ENCODE results near the gene ZFYVE28. TPM values are rescaled to one million over a fixed set of nuclear protein-coding genes. Genes with fewer than 3 reads are reported as not detected.

The ZFYVE28 gene
- total RNA-seq (2021; fragmentation: NEBNext Ultra II Directional; extraction: Animal tissue kit (Norgen Biotek cat#: 25700)): 3.9 and 4.9 TPM in 2 replicates
- polyA plus RNA-seq (2011; rRNA removed): 1.7 and 3.1 TPM in 2 replicates
- polyA plus RNA-seq (2011; cell fraction: cytosol; rRNA removed): 2.3 TPM
- polyA plus RNA-seq (2011; cell fraction: nucleus; rRNA removed): 9.8 TPM
- polyA plus RNA-seq (2012, experiment 1 of 2): 1.5 to 2.1 TPM (median 1.9 TPM) in 4 replicates
- 2.0 TPM for polyA plus RNA-seq (2012, experiment 2 of 2)
- 3.7 TPM for polyA plus RNA-seq (2013, experiment 1 of 2)
- polyA plus RNA-seq (2013, experiment 2 of 2): 3.2 TPM
- polyA minus RNA-seq (2011; rRNA and poly(A)+ RNA removed): 1.7 and 2.4 TPM in 2 replicates
- 2.5 TPM for polyA minus RNA-seq (2011; cell fraction: cytosol; rRNA and poly(A)+ RNA removed)
- 5.8 TPM for polyA minus RNA-seq (2011; cell fraction: nucleus; rRNA and poly(A)+ RNA removed)
- long read RNA-seq, experiment 1, partial matches to known transcripts: 0 of 1 reads
- long read RNA-seq, experiment 1, other reads (novel, unspliced or antisense): 1 of 1 reads
- long read RNA-seq, experiment 2: 0 reads

DNA sequence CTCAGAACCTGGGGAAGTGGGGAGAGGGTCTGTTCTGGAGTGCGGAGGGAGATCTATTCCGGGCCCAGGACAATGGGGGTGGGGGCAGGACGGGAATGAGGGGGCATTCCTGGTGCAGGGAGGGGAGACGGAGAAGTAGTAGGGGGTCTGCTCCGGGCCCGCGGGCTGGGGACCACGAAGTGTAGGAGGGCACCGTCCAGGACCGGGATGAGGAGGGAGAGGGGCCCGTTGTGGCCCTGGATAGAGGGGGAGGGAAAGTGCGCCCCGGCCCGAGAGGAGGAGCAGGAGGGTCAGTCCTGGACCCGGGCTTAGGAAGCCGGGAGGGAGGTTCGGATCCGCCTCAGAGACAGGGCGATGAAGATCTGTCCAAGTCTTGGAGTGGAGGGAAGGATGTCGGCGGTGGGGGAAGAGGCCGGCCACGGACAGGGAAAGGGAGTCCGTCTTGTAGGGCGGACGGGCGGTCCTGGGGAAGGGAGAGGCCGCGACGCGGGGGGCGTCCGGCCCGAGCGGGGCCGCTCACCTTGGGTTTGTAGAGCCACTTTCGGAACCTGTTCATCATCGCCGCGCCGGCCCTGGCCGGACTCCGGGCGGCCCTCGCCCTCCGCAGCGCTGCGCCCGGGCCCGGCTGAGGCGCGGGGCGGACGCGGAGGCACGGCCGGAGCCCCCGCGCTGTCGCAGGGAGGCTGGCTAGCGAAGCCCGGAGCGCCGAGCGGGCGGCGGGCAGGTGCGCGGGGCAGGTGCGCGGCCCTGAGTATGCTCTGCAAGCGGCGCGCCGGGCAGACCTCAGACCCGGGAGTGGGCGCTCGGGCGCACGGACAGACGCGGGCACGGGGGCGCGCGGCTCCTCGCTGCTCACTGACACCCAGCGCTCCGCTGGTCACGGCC lies at the start of gene ZFYVE28:
Gene ZFYVE28, minus strand, starts transcription at position 881 of the 885 bp plus-strand sequence. Its CDS starts 322 bp downstream, at position 559.
- H2BK12ac ChIP-seq (ENCODE audit: low read depth, low read length): no peak within 1 kb of the TSS; the same call in 1 of the 2 replicates
- no peak within 1 kb of the TSS for H3K56ac ChIP-seq (replicated peaks; ENCODE audit: insufficient read length, low read depth, low read length)
- H2AFZ ChIP-seq (ENCODE audit: low read length): no peak within 1 kb of the TSS
- peak within 1 kb of the TSS; percentile 80 to 96 for H3K4me2 ChIP-seq (ENCODE audit: insufficient read depth in 1 of 2, low read depth in 2 of 2, low read length in 2 of 2)
- H2BK5ac ChIP-seq (ENCODE audit: low read depth, low read length): no peak within 1 kb of the TSS
- H3K9me3 ChIP-seq (ENCODE audit: insufficient read depth in 2 of 2, low read depth in 1 of 2, low read length in 1 of 2): no peaks in the 10 kb centered on the region
- H3K27me3 ChIP-seq (replicated peaks in 1 of 4; ENCODE audit: control insufficient read depth in 3 of 4, extremely low read depth in 1 of 4, insufficient read depth in 3 of 4, low read length in 3 of 4): peaks cover 36 to 69% (median 60%) of the 10 kb centered on the region in 4 experiments
- H3K27ac ChIP-seq (ENCODE audit: low read depth, low read length): no peak within 1 kb of the TSS
- DNase-seq (ENCODE audit: low read depth in 1 of 2, low spot score in 2 of 2): peak in 1 of 2 experiments; percentile 79
- H4K5ac ChIP-seq (ENCODE audit: insufficient read length, low read depth, low read length): no peak within 1 kb of the TSS
- H3K23me2 ChIP-seq (ENCODE audit: low read depth, low read length): peaks cover 19% of the 10 kb centered on the region; the same call in 1 of the 2 replicates
- no peak within 1 kb of the TSS for H3K23ac ChIP-seq (ENCODE audit: insufficient read length)
- no peak within 1 kb of the TSS for H2AK5ac ChIP-seq (ENCODE audit: low read depth, low read length)
- POLR2A ChIA-PET (ENCODE audit: partially characterized antibody): interaction anchor here (0.9 to 1.6 kb wide), 2 partner anchors 9 to 51 kb away, joined by 3 to 5 read pairs; partner anchors contain the start of gene RNF4
- no peaks in the 10 kb centered on the region for H3K79me2 ChIP-seq (ENCODE audit: control insufficient read depth in 1 of 2, insufficient read depth in 2 of 2, low read length in 2 of 2)
- H3K4me3 ChIP-seq (ENCODE audit: extremely low read depth in 1 of 4, insufficient read depth in 2 of 4, low read depth in 3 of 4, low read length in 4 of 4): peak within 1 kb of the TSS; percentile 39 to 69 (median 48)
- H3K36me3 ChIP-seq (ENCODE audit: control insufficient read depth in 2 of 4, insufficient read depth in 4 of 4, low read length in 3 of 4): no peaks in the 10 kb centered on the region
- H3K18ac ChIP-seq (ENCODE audit: extremely low read depth, low read length): no peak within 1 kb of the TSS
- H3K9ac ChIP-seq (replicated peaks in 1 of 4; ENCODE audit: extremely low read depth in 1 of 4, low read depth in 3 of 4, low read length in 3 of 4): peak within 1 kb of the TSS in 1 of 4 experiments; percentile 29; a peak in 2 of 7 replicates
- peak within 1 kb of the TSS; percentile 77 for H4K8ac ChIP-seq (ENCODE audit: extremely low read depth, insufficient read depth, low read length)
- no peak within 1 kb of the TSS for H2BK20ac ChIP-seq (ENCODE audit: low read length)
- 4% methylated on average over 40 of the region's 90 CpGs; no CpG with 5 or more reads in 1 of the 2 experiments for WGBS, 2 experiments (ENCODE audit: extremely low coverage in 1 of 2, insufficient coverage in 1 of 2, insufficient read length in 1 of 2, insufficient replicate concordance in 2 of 2, low coverage in 1 of 2, low lambda C conversion rate in 2 of 2, missing lambda C conversion rate in 1 of 2)
- no peak for FAIRE-seq
- H4K20me1 ChIP-seq (replicated peaks in 1 of 2; ENCODE audit: control insufficient read depth in 1 of 2, insufficient read depth in 2 of 2, low read length in 2 of 2): peaks cover 2 to 9% of the 10 kb centered on the region in 2 experiments
- no peaks in the 10 kb centered on the region for H3K79me1 ChIP-seq (ENCODE audit: low read depth, low read length)
- H3K4me1 ChIP-seq (replicated peaks in 1 of 4; ENCODE audit: control insufficient read depth in 3 of 4, insufficient read depth in 4 of 4, low read length in 3 of 4): peaks cover 5 to 32% (median 23%) of the 10 kb centered on the region in 4 experiments
- no peak within 1 kb of the TSS for H4K91ac ChIP-seq (replicated peaks; ENCODE audit: insufficient read length, low read length)
- no peak within 1 kb of the TSS for H3K4ac ChIP-seq (replicated peaks; ENCODE audit: insufficient read length, low read depth, low read length)
- no peak within 1 kb of the TSS for H2BK120ac ChIP-seq (replicated peaks; ENCODE audit: low read depth, low read length)
- CTCF ChIA-PET (ENCODE audit: partially characterized antibody): interaction anchor here (1.5 kb wide), 1 partner anchor 24 kb away, joined by 6 read pairs; no protein-coding TSS in a partner anchor
- H3K14ac ChIP-seq (ENCODE audit: insufficient read length): no peak within 1 kb of the TSS
- no peak within 1 kb of the TSS for H2BK15ac ChIP-seq (ENCODE audit: low read length)
- no peak for TF ChIP-seq ZNF274 (IDR thresholded peaks at IDR 0.05; ENCODE audit: borderline replicate concordance, extremely low read depth, low read length)
- TF ChIP-seq KDM4A (IDR thresholded peaks at IDR 0.05; ENCODE audit: low read depth, low read length, severe bottlenecking): peak; percentile 85
- no peak for TF ChIP-seq KDM5A (IDR thresholded peaks at IDR 0.05; ENCODE audit: low read length)
- TF ChIP-seq, protein P1, sequence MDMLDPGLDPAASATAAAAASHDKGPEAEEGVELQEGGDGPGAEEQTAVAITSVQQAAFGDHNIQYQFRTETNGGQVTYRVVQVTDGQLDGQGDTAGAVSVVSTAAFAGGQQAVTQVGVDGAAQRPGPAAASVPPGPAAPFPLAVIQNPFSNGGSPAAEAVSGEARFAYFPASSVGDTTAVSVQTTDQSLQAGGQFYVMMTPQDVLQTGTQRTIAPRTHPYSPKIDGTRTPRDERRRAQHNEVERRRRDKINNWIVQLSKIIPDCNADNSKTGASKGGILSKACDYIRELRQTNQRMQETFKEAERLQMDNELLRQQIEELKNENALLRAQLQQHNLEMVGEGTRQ (IDR thresholded peaks at IDR 0.05; ENCODE audit: low read length): no peak
- no peak for TF ChIP-seq CREB1 (IDR thresholded peaks at IDR 0.05)
- no peak for TF ChIP-seq CEBPB (IDR thresholded peaks at IDR 0.05; ENCODE audit: low read depth, low read length)
- peak; percentile 60; the same call in 1 of the 2 replicates for TF ChIP-seq RBBP5 (IDR thresholded peaks at IDR 0.05; ENCODE audit: borderline replicate concordance, low read depth, low read length)
- peak; percentile 34 for TF ChIP-seq EZH2 (IDR thresholded peaks at IDR 0.05; ENCODE audit: low read depth, low read length, severe bottlenecking)

Measured in H1 (cell line).